Nephron (organoid): Measurements from ENCODE around the gene FTL.

Experiments
- H3K27ac Mint-ChIP-seq, 3 experiments: 2 replicates each; pipeline ENCODE4 v1.8.0; 2020; ENCODE audit warnings: mixed read lengths in 3 of 3, mild to moderate bottlenecking in 2 of 3, moderate library complexity in 1 of 3
- H3K27me3 Mint-ChIP-seq: 2 replicates; pipeline ENCODE4 v1.8.0; 2021; ENCODE audit warnings: low read depth, mild to moderate bottlenecking, moderate library complexity, mixed read lengths
- H3K36me3 Mint-ChIP-seq: 2 replicates; pipeline ENCODE4 v1.8.0; 2020; ENCODE audit warnings: low read depth, mixed read lengths
- H3K4me1 Mint-ChIP-seq: 2 replicates; pipeline ENCODE4 v1.8.0; 2020; ENCODE audit warnings: mixed read lengths
- H3K4me3 Mint-ChIP-seq, 3 experiments: 2 replicates each; pipeline ENCODE4 v1.8.0; 2020; ENCODE audit warnings: mild to moderate bottlenecking in 3 of 3, mixed read lengths in 3 of 3, moderate library complexity in 2 of 3
- H3K9me3 Mint-ChIP-seq: 2 replicates; pipeline ENCODE4 v1.8.0; 2020; ENCODE audit warnings: mixed read lengths
- CTCF ChIP-seq, 3 experiments: fragments of 200-600 bp; sonication (generic); IDR thresholded peaks; one replicate each; pipeline ENCODE4 v1.5.0; 2021; ENCODE audit warnings: antibody characterized with exemption in 3 of 3; ENCODE audit not compliant: unreplicated experiment in 3 of 3

Gene FTL

GRCh38 chr19:48994035-48994386 lies 28.9 kb downstream of the FTL start:
- no peak for TF ChIP-seq CTCF (IDR thresholded peaks at IDR 0.05; ENCODE audit: unreplicated experiment in 3 of 3)
- Mint-ChIP-seq H3K4me1 (peaks cover 42% of the 10 kb centered on the region), H3K27ac (peak overlapping the region; percentile 85 to 99 (median 98)), H3K36me3 (peaks cover 15% of the 10 kb centered on the region), H3K4me3 (peak overlapping the region; percentile 93 to 96 (median 96)), H3K9me3 (no peaks in the 10 kb centered on the region), H3K27me3 (no peaks in the 10 kb centered on the region)

- no peak overlapping the region for H3K27ac Mint-ChIP-seq
- H3K9me3 Mint-ChIP-seq: no peaks in the 10 kb centered on the region
Observed at GRCh38 chr19:48997972-48998371, 32.9 kb downstream of the FTL start.

GRCh38 chr19:48999481-49000325 lies 34.6 kb downstream of the FTL start:
- Mint-ChIP-seq H3K9me3 (no peaks in the 10 kb centered on the region), H3K4me1 (peaks cover 8% of the 10 kb centered on the region), H3K36me3 (peaks cover 24% of the 10 kb centered on the region), H3K27ac (no peak overlapping the region), H3K4me3 (no peak overlapping the region), H3K27me3 (no peaks in the 10 kb centered on the region)
- peak; percentile 44 to 59 (median 50) for TF ChIP-seq CTCF (IDR thresholded peaks at IDR 0.05; ENCODE audit: unreplicated experiment in 3 of 3)

More at GRCh38 chr19:48997972-48998371, 32.9 kb downstream of the FTL start:
- no peak for TF ChIP-seq CTCF (IDR thresholded peaks at IDR 0.05; ENCODE audit: unreplicated experiment in 3 of 3)
- Mint-ChIP-seq H3K4me1 (peaks cover 17% of the 10 kb centered on the region), H3K4me3 (no peak overlapping the region), H3K36me3 (peaks cover 13% of the 10 kb centered on the region), H3K27me3 (no peaks in the 10 kb centered on the region)

- peaks cover 37% of the 10 kb centered on the region for H3K36me3 Mint-ChIP-seq
- no peaks in the 10 kb centered on the region for H3K4me1 Mint-ChIP-seq
- no peak overlapping the region for H3K4me3 Mint-ChIP-seq
- no peaks in the 10 kb centered on the region for H3K27me3 Mint-ChIP-seq
- H3K27ac Mint-ChIP-seq: no peak overlapping the region
- no peak for TF ChIP-seq CTCF (IDR thresholded peaks at IDR 0.05; ENCODE audit: unreplicated experiment in 3 of 3)
- no peaks in the 10 kb centered on the region for H3K9me3 Mint-ChIP-seq
Observed at GRCh38 chr19:49004133-49004532, 39.0 kb downstream of the FTL start.

- Mint-ChIP-seq H3K27ac (no peak overlapping the region), H3K4me1 (no peaks in the 10 kb centered on the region), H3K36me3 (peaks cover 30% of the 10 kb centered on the region), H3K9me3 (no peaks in the 10 kb centered on the region), H3K4me3 (no peak overlapping the region), H3K27me3 (no peaks in the 10 kb centered on the region)
- no peak for TF ChIP-seq CTCF (IDR thresholded peaks at IDR 0.05; ENCODE audit: unreplicated experiment in 3 of 3)
Observed at GRCh38 chr19:49004964-49005614, 40.0 kb downstream of the FTL start.
